ENCODE measurements around the gene FIGLA. TPM values are rescaled to one million over a fixed set of nuclear protein-coding genes. Genes with fewer than 3 reads are reported as not detected.

FIGLA gene
- total and polyA plus RNA-seq, 2 experiments from 2014 or later, result not detected

DNA sequence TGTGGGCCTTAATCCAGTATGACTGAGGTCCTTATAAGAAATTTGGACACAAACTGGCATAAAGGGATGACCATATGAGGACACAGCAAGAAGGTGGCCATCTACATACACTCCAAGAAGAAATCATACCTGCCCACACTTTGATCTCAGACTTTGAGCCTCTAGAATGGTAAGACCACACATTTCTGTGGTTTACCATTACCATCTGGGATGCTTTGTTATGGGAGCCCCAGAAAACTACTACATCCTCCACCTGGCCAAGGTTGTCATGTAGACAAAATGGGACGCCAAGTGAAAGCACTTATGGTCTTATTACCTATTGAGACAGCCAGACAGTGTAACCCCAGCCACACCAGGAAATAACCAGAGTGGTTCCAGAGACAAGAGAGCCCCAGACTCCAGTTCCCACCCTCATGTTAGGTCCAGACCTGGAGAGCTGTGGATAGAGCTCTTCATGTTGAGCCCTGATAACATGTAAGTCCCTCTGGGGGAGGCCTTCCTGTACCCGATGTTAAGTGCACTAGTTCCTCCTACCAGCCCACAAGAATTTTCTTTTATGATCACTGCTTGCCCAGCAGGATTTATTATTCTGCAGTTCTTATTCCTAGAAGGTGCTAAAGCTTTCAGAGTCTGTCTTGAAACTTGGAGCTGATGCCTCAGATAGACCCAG lies 17.8 kb downstream of the FIGLA start:
- Histone ChIP-seq H3K4me3 (no peak overlapping the region), H2AFZ (no peak overlapping the region), H3K9ac (no peak overlapping the region), H3K4me2 (ENCODE audit: unreplicated experiment) (no peak overlapping the region), H3F3A (ENCODE audit: insufficient read depth) (no peaks in the 10 kb centered on the region), H3K4me1 (ENCODE audit: insufficient read depth) (peaks cover 5% of the 10 kb centered on the region), H3K79me2 (ENCODE audit: insufficient read depth) (no peaks in the 10 kb centered on the region), H3K27ac (no peak overlapping the region), H3K9me2 (ENCODE audit: insufficient read depth) (no peaks in the 10 kb centered on the region), H3K27me3 (replicated peaks; ENCODE audit: insufficient read depth) (peaks cover 54% of the 10 kb centered on the region), H3K36me3 (ENCODE audit: low read depth) (no peaks in the 10 kb centered on the region), H4K20me1 (ENCODE audit: insufficient read depth) (no peaks in the 10 kb centered on the region), H3K9me3 (ENCODE audit: low read depth) (no peaks in the 10 kb centered on the region)
- no peak for DNase-seq
- in situ Hi-C loops (cut with MboI), result no loop called here
- WGBS, 2 experiments (ENCODE audit: low coverage in 1 of 2, low lambda C conversion rate in 2 of 2, missing lambda C conversion rate in 2 of 2), result 57 to 67% methylated on average over 2 of the region's 2 CpGs
- TF ChIP-seq EZH2phosphoT487 (IDR thresholded peaks at IDR 0.05; ENCODE audit: insufficient read depth, low read depth), result no peak
- no peak for TF ChIP-seq EZH2 (IDR thresholded peaks at IDR 0.05; ENCODE audit: insufficient read depth, poor library complexity, severe bottlenecking)

- Histone ChIP-seq H3K27ac (no peak overlapping the region), H2AFZ (no peak overlapping the region), H3K79me2 (ENCODE audit: insufficient read depth) (no peaks in the 10 kb centered on the region), H3K4me2 (ENCODE audit: unreplicated experiment) (no peak overlapping the region), H3K36me3 (ENCODE audit: low read depth) (no peaks in the 10 kb centered on the region), H3K27me3 (replicated peaks; ENCODE audit: insufficient read depth) (peaks cover 66% of the 10 kb centered on the region), H3K4me3 (no peak overlapping the region), H3F3A (ENCODE audit: insufficient read depth) (no peaks in the 10 kb centered on the region), H3K9ac (no peak overlapping the region), H3K9me2 (ENCODE audit: insufficient read depth) (no peaks in the 10 kb centered on the region), H3K9me3 (ENCODE audit: low read depth) (no peaks in the 10 kb centered on the region), H4K20me1 (ENCODE audit: insufficient read depth) (no peaks in the 10 kb centered on the region), H3K4me1 (ENCODE audit: insufficient read depth) (no peaks in the 10 kb centered on the region)
- 52 to 67% methylated on average over 2 of the region's 2 CpGs for WGBS, 2 experiments (ENCODE audit: low coverage in 1 of 2, low lambda C conversion rate in 2 of 2, missing lambda C conversion rate in 2 of 2)
- no peak for TF ChIP-seq EZH2phosphoT487 (IDR thresholded peaks at IDR 0.05; ENCODE audit: insufficient read depth, low read depth)
- no peak for TF ChIP-seq EZH2 (IDR thresholded peaks at IDR 0.05; ENCODE audit: insufficient read depth, poor library complexity, severe bottlenecking)
- no peak for DNase-seq
- in situ Hi-C loops (cut with MboI), result no loop called here
Observed at GRCh38 chr2:70771446-70771845, 19.0 kb downstream of the FIGLA start.

GRCh38 chr2:70769450-70769849 lies 21.0 kb downstream of the FIGLA start:
- Histone ChIP-seq H3K27ac (no peak overlapping the region), H3K9me2 (ENCODE audit: insufficient read depth) (no peaks in the 10 kb centered on the region), H3K79me2 (ENCODE audit: insufficient read depth) (no peaks in the 10 kb centered on the region), H3K4me2 (ENCODE audit: unreplicated experiment) (no peak overlapping the region), H2AFZ (no peak overlapping the region), H4K20me1 (ENCODE audit: insufficient read depth) (no peaks in the 10 kb centered on the region), H3K4me1 (ENCODE audit: insufficient read depth) (no peaks in the 10 kb centered on the region), H3K36me3 (ENCODE audit: low read depth) (no peaks in the 10 kb centered on the region), H3K9ac (no peak overlapping the region), H3K27me3 (replicated peaks; ENCODE audit: insufficient read depth) (peaks cover 86% of the 10 kb centered on the region), H3F3A (ENCODE audit: insufficient read depth) (no peaks in the 10 kb centered on the region), H3K4me3 (no peak overlapping the region), H3K9me3 (ENCODE audit: low read depth) (no peaks in the 10 kb centered on the region)
- DNase-seq, result no peak
- in situ Hi-C loops (cut with MboI), result no loop called here
- TF ChIP-seq EZH2 (IDR thresholded peaks at IDR 0.05; ENCODE audit: insufficient read depth, poor library complexity, severe bottlenecking), result no peak
- WGBS, 2 experiments (ENCODE audit: low coverage in 1 of 2, low lambda C conversion rate in 2 of 2, missing lambda C conversion rate in 2 of 2), result 56 to 58% methylated on average over 2 of the region's 2 CpGs

- no peak overlapping the region for H3K4me2 ChIP-seq (ENCODE audit: unreplicated experiment)
- H3K4me1 ChIP-seq (ENCODE audit: insufficient read depth), result no peaks in the 10 kb centered on the region
- H3K36me3 ChIP-seq (ENCODE audit: low read depth), result no peaks in the 10 kb centered on the region
- peaks cover 89% of the 10 kb centered on the region for H3K27me3 ChIP-seq (replicated peaks; ENCODE audit: insufficient read depth)
- no peak overlapping the region for H3K27ac ChIP-seq
- no peaks in the 10 kb centered on the region for H3K79me2 ChIP-seq (ENCODE audit: insufficient read depth)
- no peaks in the 10 kb centered on the region for H3F3A ChIP-seq (ENCODE audit: insufficient read depth)
- 67 to 69% methylated on average over 7 of the region's 7 CpGs for WGBS, 2 experiments (ENCODE audit: low coverage in 1 of 2, low lambda C conversion rate in 2 of 2, missing lambda C conversion rate in 2 of 2)
- no peak overlapping the region for H3K9ac ChIP-seq
- in situ Hi-C loops (cut with MboI), result no loop called here
- H4K20me1 ChIP-seq (ENCODE audit: insufficient read depth), result no peaks in the 10 kb centered on the region
- no peak overlapping the region for H2AFZ ChIP-seq
- no peaks in the 10 kb centered on the region for H3K9me3 ChIP-seq (ENCODE audit: low read depth)
- no peak for DNase-seq
- H3K9me2 ChIP-seq (ENCODE audit: insufficient read depth), result no peaks in the 10 kb centered on the region
- no peak overlapping the region for H3K4me3 ChIP-seq
- TF ChIP-seq EZH2phosphoT487 (IDR thresholded peaks at IDR 0.05; ENCODE audit: insufficient read depth, low read depth) (no peak), EZH2 (IDR thresholded peaks at IDR 0.05; ENCODE audit: insufficient read depth, poor library complexity, severe bottlenecking) (no peak)
Observed at GRCh38 chr2:70768590-70769085, 21.8 kb downstream of the FIGLA start.
